ENCODE results near the gene CD207. TPM values are rescaled to one million over a fixed set of nuclear protein-coding genes. Genes with fewer than 3 reads are reported as not detected.

The CD207 gene
- total and polyA plus RNA-seq, 4 experiments from 2014 or later = not detected

DNA sequence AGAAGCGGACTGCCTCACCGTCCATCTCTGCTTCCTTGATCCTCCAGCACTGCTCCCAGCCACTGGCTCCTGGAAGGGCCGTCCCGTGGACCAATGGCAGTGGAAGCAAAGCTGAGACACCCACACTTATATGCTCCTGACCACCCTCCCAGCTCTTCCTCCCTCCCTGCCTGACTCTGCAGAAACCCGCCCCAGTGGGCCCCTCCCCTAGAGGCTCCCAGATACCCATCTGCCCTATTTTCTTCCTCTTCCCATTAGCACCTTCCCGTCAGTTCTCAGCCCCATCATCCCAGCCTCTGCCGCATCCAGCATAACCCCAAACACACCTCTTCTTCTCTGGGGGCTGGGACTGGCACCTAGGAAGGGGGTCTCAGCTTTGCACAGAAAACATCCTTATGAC, 15.1 kb downstream of the CD207 start, which contains the start of gene CLEC4F:
CLEC4F (minus strand) TSS at position 101 of the 400 bp plus-strand sequence; CDS start at position 25, 76 bp downstream.
- H3K9me3 ChIP-seq (ENCODE audit: control insufficient read depth in 1 of 2, low read length in 2 of 2) = no peaks in the 10 kb centered on the region
- peaks cover 0 to 2% (median 0%) of the 10 kb centered on the region in 8 donors for H3K9me3 Mint-ChIP-seq

DNA sequence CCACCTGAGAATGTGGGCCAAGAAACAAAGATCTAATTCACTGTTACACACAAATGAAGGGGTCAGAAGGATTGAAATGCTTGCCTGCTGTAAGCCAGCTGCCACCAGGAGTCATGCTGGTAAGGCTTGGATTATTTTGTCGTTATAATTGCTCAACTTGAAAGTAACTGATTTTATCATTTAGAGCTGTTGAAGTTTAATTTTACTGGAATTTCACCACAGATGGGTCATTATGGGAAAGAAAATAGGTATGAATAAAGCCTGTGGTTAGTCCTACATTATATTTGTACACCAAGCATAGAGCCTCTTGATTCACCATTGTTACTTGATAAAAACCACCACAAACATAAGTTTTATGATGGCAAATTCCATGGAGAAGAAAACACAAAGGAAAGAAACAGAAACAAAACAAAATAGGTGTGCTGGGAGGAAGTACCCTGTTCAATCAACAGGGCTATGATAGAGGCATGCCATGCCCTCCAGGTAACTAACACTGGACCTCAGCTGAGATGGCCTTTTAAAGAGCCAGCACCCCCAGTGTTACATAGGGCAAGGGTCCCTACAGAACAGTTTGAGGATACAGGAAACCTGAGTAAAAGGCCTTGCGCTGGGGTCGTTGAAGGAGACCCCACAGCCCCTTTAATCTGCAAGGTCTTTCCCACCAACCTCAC, 18.2 kb downstream of the CD207 start:
- Histone ChIP-seq H3K4me3 (ENCODE audit: low read length in 2 of 2) (no peak overlapping the region), H3K36me3 (ENCODE audit: insufficient read depth, low read length) (no peaks in the 10 kb centered on the region), H3K9me3 (ENCODE audit: control insufficient read depth in 1 of 2, low read length in 2 of 2) (no peaks in the 10 kb centered on the region), H3K27ac (ENCODE audit: low read depth, low read length) (no peak overlapping the region), H3K4me1 (ENCODE audit: insufficient read depth, low read length) (peaks cover 1% of the 10 kb centered on the region), H3K27me3 (ENCODE audit: insufficient read depth, low read length) (no peaks in the 10 kb centered on the region)
- DNase-seq = no peak
- H3K27me3 Mint-ChIP-seq = peaks cover 8 to 15% of the 10 kb centered on the region in 2 donors
- H3K27ac Mint-ChIP-seq = no peak overlapping the region
- POLR2A ChIA-PET (ENCODE audit: partially characterized antibody) = no interaction called here
- CTCF ChIA-PET (ENCODE audit: partially characterized antibody) = no interaction called here
- intact Hi-C loops (cut with micrococcal nuclease) = no loop called here
- peaks cover 0 to 2% (median 0%) of the 10 kb centered on the region in 8 donors for H3K9me3 Mint-ChIP-seq
- no peak overlapping the region for H3K4me3 Mint-ChIP-seq
- no peaks in the 10 kb centered on the region for H3K36me3 Mint-ChIP-seq
- peaks cover 0 to 2% (median under 1%) of the 10 kb centered on the region in 4 donors for H3K4me1 Mint-ChIP-seq

More for the DNA sequence above, 15.1 kb downstream of the CD207 start, which contains the start of gene CLEC4F:
- POLR2A ChIA-PET (ENCODE audit: partially characterized antibody) = no interaction called here
- peaks cover 3 to 9% of the 10 kb centered on the region in 2 donors for H3K27me3 Mint-ChIP-seq
- Histone ChIP-seq H3K27ac (ENCODE audit: low read depth, low read length) (no peak within 1 kb of the TSS), H3K4me3 (ENCODE audit: low read length in 2 of 2) (no peak within 1 kb of the TSS), H3K27me3 (ENCODE audit: insufficient read depth, low read length) (no peaks in the 10 kb centered on the region), H3K4me1 (ENCODE audit: insufficient read depth, low read length) (peaks cover 11% of the 10 kb centered on the region), H3K36me3 (ENCODE audit: insufficient read depth, low read length) (no peaks in the 10 kb centered on the region)
- no peaks in the 10 kb centered on the region for H3K36me3 Mint-ChIP-seq
- intact Hi-C loops (cut with micrococcal nuclease) = no loop called here
- peak within 1 kb of the TSS in 1 of 8 donors; percentile 7 for H3K4me3 Mint-ChIP-seq
- H3K27ac Mint-ChIP-seq = no peak within 1 kb of the TSS
- H3K4me1 Mint-ChIP-seq = peaks cover 0 to 11% (median 7%) of the 10 kb centered on the region in 4 donors
- CTCF ChIA-PET (ENCODE audit: partially characterized antibody) = no interaction called here
- DNase-seq = no peak

DNA sequence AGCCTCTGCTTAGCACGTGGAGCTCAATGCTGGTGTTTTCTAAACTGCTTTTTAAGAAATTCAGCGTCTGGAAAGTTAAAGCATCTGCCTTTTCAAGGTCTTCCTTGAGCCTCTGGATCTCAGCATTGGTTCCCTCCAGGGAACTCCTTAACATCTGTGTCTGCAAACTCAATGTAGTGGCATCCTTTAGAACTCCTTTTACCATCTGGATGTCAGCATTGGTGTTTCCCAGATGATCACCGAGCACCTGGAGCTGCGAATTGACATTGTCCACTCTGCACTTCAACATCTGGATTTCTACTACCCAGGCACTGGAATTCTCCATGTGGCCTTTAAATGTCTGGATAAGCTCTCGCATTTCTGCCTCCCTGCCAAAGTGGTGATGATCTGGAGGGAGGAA, 18.9 kb downstream of the CD207 start:
- Histone ChIP-seq H3K4me1 (ENCODE audit: insufficient read depth, low read length) (no peaks in the 10 kb centered on the region), H3K4me3 (ENCODE audit: low read length in 2 of 2) (no peak overlapping the region), H3K36me3 (ENCODE audit: insufficient read depth, low read length) (no peaks in the 10 kb centered on the region), H3K27me3 (ENCODE audit: insufficient read depth, low read length) (no peaks in the 10 kb centered on the region), H3K9me3 (ENCODE audit: control insufficient read depth in 1 of 2, low read length in 2 of 2) (no peaks in the 10 kb centered on the region), H3K27ac (ENCODE audit: low read depth, low read length) (no peak overlapping the region)
- H3K27me3 Mint-ChIP-seq = peaks cover 8 to 17% of the 10 kb centered on the region in 2 donors
- H3K4me1 Mint-ChIP-seq = no peaks in the 10 kb centered on the region
- intact Hi-C loops (cut with micrococcal nuclease) = no loop called here
- H3K27ac Mint-ChIP-seq = no peak overlapping the region
- ChIA-PET CTCF (ENCODE audit: partially characterized antibody) (no interaction called here), POLR2A (ENCODE audit: partially characterized antibody) (no interaction called here)
- H3K9me3 Mint-ChIP-seq = peaks cover 0 to 2% (median 0%) of the 10 kb centered on the region in 8 donors
- no peak overlapping the region for H3K4me3 Mint-ChIP-seq
- H3K36me3 Mint-ChIP-seq = no peaks in the 10 kb centered on the region
- no peak for DNase-seq

DNA sequence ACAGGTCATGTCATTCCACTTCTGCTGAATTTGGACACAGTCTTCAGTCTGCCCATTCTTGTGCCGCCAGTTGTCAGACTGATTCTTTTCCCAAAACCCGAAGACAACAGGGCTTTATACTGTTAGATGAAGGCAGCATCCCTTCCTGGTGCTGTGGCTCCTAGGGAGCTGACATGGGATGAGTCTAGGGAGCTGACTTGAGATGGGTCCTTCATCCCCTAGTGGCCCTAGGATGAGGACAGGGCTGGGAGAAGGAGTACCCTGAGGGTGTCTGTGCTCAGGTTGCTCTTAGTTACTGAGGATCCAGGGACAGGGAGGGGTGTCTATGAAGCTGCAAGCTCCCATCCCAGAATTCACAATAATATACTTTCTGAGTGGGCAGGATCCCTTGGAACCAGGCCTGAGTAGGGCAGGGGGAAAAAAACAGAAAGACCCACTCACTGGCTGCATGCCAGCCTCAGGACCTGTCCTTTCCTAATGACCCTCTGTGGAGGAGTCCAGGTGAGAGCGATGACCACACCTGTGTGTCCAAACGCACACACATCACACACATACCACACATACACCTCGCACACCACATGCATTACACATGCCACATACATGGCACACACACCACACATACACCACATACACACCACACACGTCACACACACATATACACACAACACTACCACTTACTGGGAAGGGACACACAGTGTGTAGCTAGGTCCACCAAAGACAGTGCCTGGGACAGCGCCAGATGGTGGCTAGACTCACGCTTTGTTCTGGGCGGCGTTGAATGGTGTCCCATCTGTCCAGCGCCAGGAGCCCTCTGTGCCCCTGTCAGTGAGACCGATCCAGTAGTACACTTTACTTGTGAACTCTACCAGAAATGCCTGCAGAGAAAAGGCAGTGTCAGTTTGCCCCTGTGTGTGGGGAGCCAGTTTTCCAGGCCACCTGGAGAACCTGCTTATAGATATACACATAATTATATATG, 26.3 kb downstream of the CD207 start:
- no peaks in the 10 kb centered on the region for H3K27me3 ChIP-seq (ENCODE audit: insufficient read depth, low read length)
- Mint-ChIP-seq H3K27ac (no peak overlapping the region), H3K4me3 (no peak overlapping the region), H3K4me1 (peaks cover 0 to 1% (median 0%) of the 10 kb centered on the region in 4 donors), H3K36me3 (no peaks in the 10 kb centered on the region), H3K27me3 (peaks cover 3 to 8% of the 10 kb centered on the region in 2 donors), H3K9me3 (peaks cover 0 to 1% (median 0%) of the 10 kb centered on the region in 8 donors)
- no peak overlapping the region for H3K4me3 ChIP-seq (ENCODE audit: low read length in 2 of 2)
- ChIA-PET POLR2A (ENCODE audit: partially characterized antibody) (no interaction called here), CTCF (ENCODE audit: partially characterized antibody) (no interaction called here)
- no peaks in the 10 kb centered on the region for H3K36me3 ChIP-seq (ENCODE audit: insufficient read depth, low read length)
- H3K9me3 ChIP-seq (ENCODE audit: control insufficient read depth in 1 of 2, low read length in 2 of 2) = no peaks in the 10 kb centered on the region
- H3K27ac ChIP-seq (ENCODE audit: low read depth, low read length) = no peak overlapping the region
- no peaks in the 10 kb centered on the region for H3K4me1 ChIP-seq (ENCODE audit: insufficient read depth, low read length)
- DNase-seq = no peak
- intact Hi-C loops (cut with micrococcal nuclease) = no loop called here

DNA sequence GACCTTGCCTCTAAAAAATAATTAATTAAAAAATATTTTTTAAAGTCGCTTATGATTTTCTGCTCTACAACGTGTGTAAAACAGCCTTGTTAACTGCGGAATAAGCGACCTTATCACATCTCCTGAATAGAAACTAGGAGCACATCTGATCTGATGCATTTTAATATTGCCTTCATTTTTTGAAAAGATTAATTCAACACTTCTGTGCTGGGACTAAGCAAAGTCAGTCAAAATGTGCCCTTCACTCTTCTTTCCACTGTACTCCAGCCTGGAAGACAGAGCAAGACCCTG, 27.8 kb downstream of the CD207 start:
- Mint-ChIP-seq H3K36me3 (no peaks in the 10 kb centered on the region), H3K27ac (no peak overlapping the region), H3K4me1 (peaks cover 0 to 1% (median 0%) of the 10 kb centered on the region in 4 donors), H3K4me3 (no peak overlapping the region), H3K9me3 (peaks cover 0 to 1% (median 0%) of the 10 kb centered on the region in 8 donors), H3K27me3 (peaks cover 2 to 7% of the 10 kb centered on the region in 2 donors)
- Histone ChIP-seq H3K27me3 (ENCODE audit: insufficient read depth, low read length) (no peaks in the 10 kb centered on the region), H3K36me3 (ENCODE audit: insufficient read depth, low read length) (no peaks in the 10 kb centered on the region), H3K4me1 (ENCODE audit: insufficient read depth, low read length) (no peaks in the 10 kb centered on the region), H3K27ac (ENCODE audit: low read depth, low read length) (no peak overlapping the region), H3K9me3 (ENCODE audit: control insufficient read depth in 1 of 2, low read length in 2 of 2) (no peaks in the 10 kb centered on the region), H3K4me3 (ENCODE audit: low read length in 2 of 2) (no peak overlapping the region)
- CTCF ChIA-PET (ENCODE audit: partially characterized antibody) = no interaction called here
- no peak for DNase-seq
- intact Hi-C loops (cut with micrococcal nuclease) = no loop called here
- POLR2A ChIA-PET (ENCODE audit: partially characterized antibody) = no interaction called here

GRCh38 chr2:70807102-70807827, 28.4 kb downstream of the CD207 start:
- peaks cover 2 to 5% of the 10 kb centered on the region in 2 donors for H3K27me3 Mint-ChIP-seq
- H3K4me1 Mint-ChIP-seq = peaks cover 0 to 1% (median 0%) of the 10 kb centered on the region in 4 donors
- Histone ChIP-seq H3K36me3 (ENCODE audit: insufficient read depth, low read length) (no peaks in the 10 kb centered on the region), H3K27ac (ENCODE audit: low read depth, low read length) (no peak overlapping the region), H3K4me1 (ENCODE audit: insufficient read depth, low read length) (no peaks in the 10 kb centered on the region), H3K9me3 (ENCODE audit: control insufficient read depth in 1 of 2, low read length in 2 of 2) (no peaks in the 10 kb centered on the region), H3K4me3 (ENCODE audit: low read length in 2 of 2) (no peak overlapping the region), H3K27me3 (ENCODE audit: insufficient read depth, low read length) (no peaks in the 10 kb centered on the region)
- CTCF ChIA-PET (ENCODE audit: partially characterized antibody) = no interaction called here
- no peak for DNase-seq
- no peak overlapping the region for H3K4me3 Mint-ChIP-seq
- peaks cover 0 to 1% (median 0%) of the 10 kb centered on the region in 8 donors for H3K9me3 Mint-ChIP-seq
- H3K36me3 Mint-ChIP-seq = no peaks in the 10 kb centered on the region
- POLR2A ChIA-PET (ENCODE audit: partially characterized antibody) = no interaction called here
- H3K27ac Mint-ChIP-seq = no peak overlapping the region
- intact Hi-C loops (cut with micrococcal nuclease) = no loop called here

DNA sequence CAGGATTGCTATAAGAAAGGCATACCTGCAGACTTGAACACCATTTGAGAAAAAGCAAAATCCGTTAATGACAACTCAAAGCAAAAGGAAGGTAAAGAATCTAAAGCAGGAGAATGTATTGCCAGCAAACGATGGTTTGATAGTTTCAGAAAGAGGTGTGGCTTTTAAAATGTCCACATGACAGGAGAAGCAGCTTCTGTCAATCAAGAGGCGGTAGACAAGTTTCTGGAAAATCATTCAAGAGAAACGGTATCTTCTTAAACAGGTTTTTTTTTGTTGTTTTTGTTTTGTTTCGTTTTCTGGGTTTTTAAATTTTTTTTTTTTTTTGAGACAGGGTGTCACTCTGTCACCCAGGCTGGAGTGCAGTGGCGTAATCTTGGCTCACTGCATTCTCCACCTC, 29.0 kb downstream of the CD207 start:
- H3K4me1 Mint-ChIP-seq = peaks cover 0 to 1% (median 0%) of the 10 kb centered on the region in 4 donors
- Histone ChIP-seq H3K4me3 (ENCODE audit: low read length in 2 of 2) (no peak overlapping the region), H3K27ac (ENCODE audit: low read depth, low read length) (no peak overlapping the region), H3K36me3 (ENCODE audit: insufficient read depth, low read length) (no peaks in the 10 kb centered on the region), H3K4me1 (ENCODE audit: insufficient read depth, low read length) (no peaks in the 10 kb centered on the region), H3K9me3 (ENCODE audit: control insufficient read depth in 1 of 2, low read length in 2 of 2) (no peaks in the 10 kb centered on the region), H3K27me3 (ENCODE audit: insufficient read depth, low read length) (no peaks in the 10 kb centered on the region)
- H3K4me3 Mint-ChIP-seq = no peak overlapping the region
- no peak overlapping the region for H3K27ac Mint-ChIP-seq
- intact Hi-C loops (cut with micrococcal nuclease) = no loop called here
- H3K36me3 Mint-ChIP-seq = no peaks in the 10 kb centered on the region
- peaks cover 2 to 4% of the 10 kb centered on the region in 2 donors for H3K27me3 Mint-ChIP-seq
- ChIA-PET POLR2A (ENCODE audit: partially characterized antibody) (no interaction called here), CTCF (ENCODE audit: partially characterized antibody) (no interaction called here)
- no peak for DNase-seq
- peaks cover 0 to 1% (median 0%) of the 10 kb centered on the region in 8 donors for H3K9me3 Mint-ChIP-seq

All from CD4-positive, alpha-beta memory T cell (primary cell).